Muscle of arm (tissue), 12 donors: ENCODE results near the gene AHNAK2. TPM values are rescaled to one million over a fixed set of nuclear protein-coding genes. Genes with fewer than 3 reads are reported as not detected.

Source experiments
- DNase-seq: peaks from one replicate; pipeline ENCODE4 v3.0.0-alpha.2; 2013
- polyA plus RNA-seq, 12 donors: library from polyadenylated mRNA; unstranded; fragments of 120-200 nt; gene quantifications; one replicate each; pipeline ENCODE4 v1.2.1, GENCODE V29; 2013; ENCODE audit not compliant: insufficient read length in 12 of 12

The AHNAK2 gene
- polyA plus RNA-seq, 12 donors: 6.4 to 35.1 (median 14.8) TPM; not detected in 1

DNA sequence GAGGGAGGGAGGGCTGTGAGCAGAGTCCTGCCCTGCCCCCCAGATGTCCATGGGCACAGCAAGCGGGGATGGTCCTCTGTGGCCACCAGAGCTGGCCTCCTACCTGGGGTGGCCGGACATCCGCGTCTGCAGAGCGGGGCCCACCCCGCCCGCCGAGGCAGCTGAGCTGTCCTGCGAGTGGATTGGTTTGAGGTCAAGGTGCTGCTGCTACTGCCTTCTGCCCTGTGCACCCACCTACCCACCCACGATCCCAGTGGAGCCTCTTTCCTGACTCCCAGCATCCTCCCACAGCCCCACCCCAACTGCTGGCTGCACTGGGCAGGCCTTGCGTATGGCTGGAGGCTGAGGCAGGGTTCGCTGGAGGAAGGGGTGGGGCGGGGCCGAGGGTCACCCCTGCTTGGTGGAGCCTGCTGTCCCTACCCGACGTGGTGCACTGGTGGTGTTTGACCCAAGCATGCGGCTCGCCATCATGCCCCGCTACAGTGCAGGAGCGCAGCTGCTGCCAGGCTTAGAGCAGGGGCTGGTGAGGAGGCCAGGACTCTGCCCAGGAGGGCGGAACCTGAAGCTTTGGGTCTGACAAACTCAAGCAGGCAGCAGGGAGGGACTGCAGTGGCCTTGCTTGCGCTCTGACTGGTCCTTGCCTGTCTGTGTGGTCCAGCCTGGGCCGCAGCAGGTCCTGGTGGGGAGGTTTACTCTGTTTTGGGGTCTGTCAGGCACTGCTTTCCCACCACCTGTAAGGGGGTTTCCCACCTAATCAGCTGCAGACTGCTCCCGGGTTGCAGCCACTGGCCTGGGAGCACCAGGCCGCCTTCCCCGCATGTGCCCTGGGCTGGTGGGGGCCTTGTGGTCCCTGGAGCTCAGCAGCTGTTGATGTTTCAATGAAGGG lies 89.4 kb downstream of the AHNAK2 start:
- DNase-seq: no peak

DNA sequence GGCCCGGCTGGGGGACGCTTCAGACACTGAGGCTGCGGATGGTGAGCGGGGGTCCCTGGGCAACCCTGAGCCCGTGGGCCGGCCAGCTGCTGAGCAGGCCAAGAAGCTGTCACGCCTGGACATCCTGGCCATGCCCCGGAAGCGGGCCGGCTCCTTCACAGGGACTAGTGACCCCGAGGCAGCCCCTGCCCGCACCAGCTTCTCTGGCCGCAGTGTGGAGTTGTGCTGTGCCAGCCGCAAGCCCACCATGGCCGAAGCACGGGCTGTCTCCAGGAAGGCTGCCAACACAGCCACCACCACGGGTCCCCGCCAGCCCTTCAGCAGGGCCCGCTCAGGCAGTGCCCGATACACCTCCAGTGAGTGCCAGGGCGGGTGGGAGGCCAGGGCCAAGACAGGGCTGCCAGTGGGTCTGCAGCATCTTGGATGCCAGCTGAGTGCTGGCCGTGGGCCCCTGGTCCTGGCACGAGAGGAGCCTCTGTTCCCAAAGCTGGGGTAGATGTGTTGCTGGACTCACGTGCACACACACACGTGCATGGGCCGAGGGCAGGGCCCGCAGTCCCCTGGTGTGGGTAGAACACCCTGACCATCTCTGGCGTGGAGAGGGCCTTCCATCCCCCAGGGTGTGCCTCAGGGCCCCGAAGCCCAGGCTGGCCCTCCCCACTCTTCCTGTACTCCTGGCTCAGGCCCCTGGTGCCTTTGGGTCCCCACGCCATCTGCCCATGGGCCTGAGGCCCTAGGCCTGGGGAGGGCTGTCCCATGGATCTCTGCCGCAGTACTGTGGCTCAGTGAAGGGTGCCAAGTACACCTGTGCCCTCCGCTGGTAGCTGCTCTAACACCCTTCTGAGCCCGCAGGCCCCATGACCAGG lies 90.3 kb downstream of the AHNAK2 start:
- no peak for DNase-seq

Other genes starting within 250 kb of the AHNAK2 start
- gene SIVA1, start 225.2 kb downstream of the AHNAK2 start, polyA plus RNA-seq: 10 to 100 TPM in 11 of 12 donors, not detected in 1; 39.2 to 76.0 (median 55.4) TPM
- 100 to 1,000 TPM in 11 of 12 donors, not detected in 1; 133 to 212 (median 155) TPM for gene AKT1, start 182.6 kb downstream of the AHNAK2 start, polyA plus RNA-seq
- gene ZBTB42, start 177.3 kb downstream of the AHNAK2 start, polyA plus RNA-seq: 10 to 100 TPM in 1 of 12 donors, 1 to 10 TPM in 10, not detected in 1; 3.4 to 11.3 (median 5.5) TPM
- 10 to 100 TPM in 1 of 12 donors, 1 to 10 TPM in 10, not detected in 1; 1.4 to 15.4 (median 2.3) TPM for gene CEP170B, start 113.1 kb downstream of the AHNAK2 start, polyA plus RNA-seq
- 10 to 100 TPM in 1 of 12 donors, 1 to 10 TPM in 10, not detected in 1; 2.6 to 20.5 (median 3.7) TPM for gene PLD4, start 53.5 kb downstream of the AHNAK2 start, polyA plus RNA-seq
- 1 to 10 TPM in 11 of 12 donors, not detected in 1; 2.9 to 6.7 (median 4.6) TPM for gene CLBA1, start 7.4 kb upstream of the AHNAK2 start, polyA plus RNA-seq
- 10 to 100 TPM in 11 of 12 donors, not detected in 1; 11.5 to 23.7 (median 15.7) TPM for gene CDCA4, start 42.7 kb upstream of the AHNAK2 start, polyA plus RNA-seq
- gene GPR132, start 87.1 kb upstream of the AHNAK2 start, polyA plus RNA-seq: 1 to 10 TPM in 1 of 12 donors, under 1 TPM in 9, not detected in 2; 0.49 to 2.2 (median 0.69) TPM
- gene JAG2, start 190.4 kb upstream of the AHNAK2 start, polyA plus RNA-seq: 10 to 100 TPM in 11 of 12 donors, not detected in 1; 23.7 to 54.1 (median 34.0) TPM
- gene NUDT14, start 202.9 kb upstream of the AHNAK2 start, polyA plus RNA-seq: 10 to 100 TPM in 9 of 12 donors, 1 to 10 TPM in 2, not detected in 1; 9.6 to 21.3 (median 12.9) TPM